Measurements from ENCODE around the gene DES.

The DES gene

DNA sequence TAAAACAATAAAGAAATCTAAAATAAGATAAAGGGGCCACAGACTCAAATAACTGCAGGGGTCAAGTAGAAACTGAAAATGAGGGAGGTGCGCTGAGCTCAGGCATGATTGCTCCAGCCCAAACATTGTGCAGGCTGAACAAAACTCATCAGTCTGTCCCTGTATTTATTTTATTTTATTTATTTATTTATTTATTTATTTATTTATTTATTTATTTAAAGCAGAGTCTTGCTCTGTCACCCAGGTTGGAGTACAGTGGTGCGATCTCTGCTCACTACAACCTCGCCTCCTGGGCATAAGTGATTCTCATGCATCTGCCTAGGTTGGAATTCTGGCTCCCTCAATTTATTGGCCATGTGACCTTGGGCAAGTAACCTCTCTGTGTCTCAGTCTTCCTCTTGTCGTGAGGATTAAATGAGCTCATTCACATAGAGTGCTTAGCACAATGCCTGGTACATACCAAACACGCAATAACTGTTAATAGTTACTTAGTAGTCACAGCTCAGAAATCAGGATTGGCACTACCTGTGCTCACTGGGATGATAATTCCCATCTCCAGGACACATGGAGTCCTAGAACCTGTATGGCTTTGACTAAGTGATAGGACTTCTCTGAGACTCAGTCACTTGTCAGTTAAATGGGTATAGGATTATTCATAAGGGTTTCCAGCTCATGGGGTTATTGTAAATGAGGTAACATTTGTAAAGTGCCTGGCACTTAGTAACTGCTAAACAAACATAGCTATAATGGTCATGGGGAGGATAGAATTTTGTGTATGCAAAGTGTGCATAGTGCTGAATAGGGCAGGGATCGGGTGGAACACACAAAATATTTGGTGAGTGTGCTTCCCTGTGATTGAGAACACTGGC, 22.4 kb downstream of the DES start:
- H3K4me3 ChIP-seq (ENCODE audit: low read length), result no peak overlapping the region; the same call in 1 of the 2 replicates
- DNase-seq (ENCODE audit: low read depth), result peak; percentile 41
- TF ChIP-seq CTCF (conservative IDR thresholded peaks at IDR 0.05; ENCODE audit: low read length), result no peak

DNA sequence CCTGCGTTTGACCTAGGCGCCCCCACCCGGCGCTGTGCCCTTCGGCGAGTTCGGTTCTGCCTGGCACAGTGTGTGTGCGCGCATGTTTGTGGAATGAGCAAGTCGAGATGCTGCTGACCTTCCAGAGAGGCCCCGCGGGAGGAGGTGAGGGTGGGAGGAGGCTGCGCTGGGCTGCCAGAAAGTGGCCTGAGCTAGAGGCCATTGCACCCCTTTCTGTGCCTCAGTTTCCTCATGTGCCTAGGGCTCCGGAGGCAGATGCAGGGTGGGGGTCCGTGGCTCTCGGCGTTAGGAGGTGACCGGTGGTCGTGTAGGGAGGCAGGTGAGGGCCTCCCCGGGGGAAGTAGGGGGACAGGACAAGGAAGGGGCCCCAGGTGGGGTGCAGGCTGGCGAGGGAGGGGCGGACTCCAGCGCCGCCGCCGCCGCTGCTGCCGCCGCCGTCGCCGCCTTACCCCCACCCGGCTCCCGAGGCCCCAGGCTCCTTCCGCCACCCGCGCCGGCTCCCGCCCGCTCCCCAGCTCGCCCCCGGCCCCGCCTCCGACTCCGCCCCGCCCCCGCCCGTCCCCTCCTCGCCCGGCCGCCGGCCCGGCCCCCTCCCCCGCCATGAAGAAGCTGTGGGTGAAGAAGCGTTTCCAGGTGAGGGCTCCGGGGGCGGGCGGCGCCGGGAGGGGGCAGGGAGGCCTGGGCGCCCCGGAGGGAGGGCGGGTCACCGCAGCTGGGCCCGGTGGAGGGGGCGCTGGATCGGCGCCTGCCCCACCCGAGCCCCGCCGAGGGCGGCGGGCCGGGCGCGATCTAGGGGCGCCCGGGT, 23.5 kb downstream of the DES start:
- peak overlapping the region; percentile 66 for H3K4me3 ChIP-seq (ENCODE audit: low read length)
- peak; percentile 68 for DNase-seq (ENCODE audit: low read depth)
- no peak for TF ChIP-seq CTCF (conservative IDR thresholded peaks at IDR 0.05; ENCODE audit: low read length)

DNA sequence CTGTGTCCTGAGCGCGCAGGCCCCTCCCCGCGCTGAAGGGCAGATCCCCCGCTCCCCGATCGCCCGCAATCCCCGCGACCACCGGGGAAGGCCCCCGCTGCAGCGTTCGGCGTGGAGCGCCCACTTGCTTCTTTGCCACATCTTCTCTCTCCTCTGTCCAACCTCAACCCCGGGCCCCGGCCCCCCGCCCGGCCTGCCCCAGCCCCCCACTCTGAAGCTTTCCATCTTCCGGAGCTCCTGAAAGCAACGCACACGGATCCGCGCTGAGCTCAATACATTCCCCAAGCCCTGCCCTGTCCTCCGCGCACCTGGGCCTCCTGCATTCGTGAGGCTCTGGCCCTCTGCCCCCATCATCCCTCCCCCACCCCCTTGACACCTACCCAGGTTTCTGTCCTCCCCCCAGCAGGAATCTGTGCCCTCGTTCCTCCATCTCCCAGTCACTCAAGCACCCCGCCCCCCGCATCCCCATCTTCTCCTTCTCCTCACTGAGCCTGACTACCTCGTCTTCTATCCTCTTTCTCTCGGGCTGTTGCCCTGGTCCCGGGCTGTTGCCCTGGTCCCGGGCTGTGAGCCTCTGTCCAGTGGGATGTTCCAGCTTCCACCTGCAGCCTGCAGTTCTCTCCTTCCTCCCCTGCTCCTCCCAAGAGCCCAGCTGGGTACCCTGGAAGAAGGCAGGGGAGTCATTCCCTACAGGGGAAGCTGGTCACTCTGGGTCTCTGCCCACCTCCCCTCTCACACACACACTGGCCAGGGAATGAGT, 24.3 kb downstream of the DES start:
- no peak for DNase-seq (ENCODE audit: low read depth)
- no peak for TF ChIP-seq CTCF (conservative IDR thresholded peaks at IDR 0.05; ENCODE audit: low read length)
- peak overlapping the region; percentile 65 for H3K4me3 ChIP-seq (ENCODE audit: low read length)

- H3K4me3 ChIP-seq (ENCODE audit: low read length), result peak overlapping the region; percentile 65
- no peak for DNase-seq (ENCODE audit: low read depth)
- no peak for TF ChIP-seq CTCF (conservative IDR thresholded peaks at IDR 0.05; ENCODE audit: low read length)
Observed at GRCh38 chr2:219443016-219443696, 25.0 kb downstream of the DES start.

DNA sequence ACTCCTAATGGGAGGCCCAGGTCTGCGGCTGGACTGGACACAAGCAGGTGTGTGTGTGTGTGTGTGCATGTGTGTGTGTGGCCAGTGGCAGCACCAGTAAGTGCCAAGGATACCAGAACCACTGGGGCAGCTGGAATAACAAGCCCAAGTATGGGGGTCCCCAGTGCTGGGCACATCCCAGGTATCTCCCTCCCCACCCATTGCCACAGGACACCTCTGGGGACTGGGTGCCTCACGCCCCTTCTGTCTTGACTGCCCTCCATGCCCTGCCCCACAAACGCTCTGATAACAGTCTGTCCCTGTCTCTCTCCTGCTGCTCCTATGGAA, 25.5 kb downstream of the DES start:
- H3K4me3 ChIP-seq (ENCODE audit: low read length), result peak overlapping the region; percentile 8; the same call in 1 of the 2 replicates
- no peak for DNase-seq (ENCODE audit: low read depth)
- TF ChIP-seq CTCF (conservative IDR thresholded peaks at IDR 0.05; ENCODE audit: low read length), result no peak

DNA sequence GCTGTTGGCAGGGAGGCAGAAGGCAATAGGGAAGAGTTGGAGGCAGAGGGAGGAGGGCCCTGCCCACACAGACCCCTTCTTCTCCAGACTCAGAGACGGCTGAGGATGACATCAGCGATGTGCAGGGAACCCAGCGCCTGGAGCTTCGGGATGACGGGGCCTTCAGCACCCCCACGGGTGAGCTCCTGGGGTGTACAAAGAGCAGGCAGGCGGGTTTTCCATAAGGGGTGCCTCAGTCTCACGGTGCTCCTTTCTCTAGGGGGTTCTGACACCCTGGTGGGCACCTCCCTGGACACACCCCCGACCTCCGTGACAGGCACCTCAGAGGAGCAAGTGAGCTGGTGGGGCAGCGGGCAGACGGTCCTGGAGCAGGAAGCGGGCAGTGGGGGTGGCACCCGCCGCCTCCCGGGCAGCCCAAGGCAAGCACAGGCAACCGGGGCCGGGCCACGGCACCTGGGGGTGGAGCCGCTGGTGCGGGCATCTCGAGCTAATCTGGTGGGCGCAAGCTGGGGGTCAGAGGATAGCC, 26.5 kb downstream of the DES start:
- no peak for DNase-seq (ENCODE audit: low read depth)
- no peak for TF ChIP-seq CTCF (conservative IDR thresholded peaks at IDR 0.05; ENCODE audit: low read length)

More for the DNA sequence above, 26.5 kb downstream of the DES start:
- H3K4me3 ChIP-seq (ENCODE audit: low read length), result no peak overlapping the region
